Frontal cortex (tissue), 1 donor: ENCODE measurements around the gene TSPAN10. TPM values are rescaled to one million over a fixed set of nuclear protein-coding genes. Genes with fewer than 3 reads are reported as not detected.

ENCODE experiments used
- small RNA-seq: library from RNA; depleted of rRNA; stranded (forward); fragments of <200 nt; gene quantifications from one replicate; pipeline ENCODE3, GENCODE V24; 2014
- total RNA-seq: library from RNA; depleted of rRNA; stranded (reverse); fragments of >200 nt; gene quantifications from one replicate; pipeline ENCODE4 v1.2.3, GENCODE V29; 2014

Gene TSPAN10
- total RNA-seq, 1 donor from 2014 or later = not detected

Small RNA genes within 50 kb of the gene (small RNA-seq; reads per million reads assigned to genes)
- gene MIR6786 = 0.08 reads per million

Other genes with a start within 250 kb of the TSPAN10 start
- gene BAHCC1, start 241.7 kb upstream of the TSPAN10 start, total RNA-seq = 5.7 TPM
- 5,358 TPM for gene ACTG1, start 124.4 kb upstream of the TSPAN10 start, total RNA-seq
- gene FSCN2, start 108.8 kb upstream of the TSPAN10 start, total RNA-seq = 4.9 TPM
- gene FAAP100, start 84.8 kb upstream of the TSPAN10 start, total RNA-seq = 21.6 TPM
- gene NPLOC4, start 84 bp upstream of the TSPAN10 start, total RNA-seq = 39.9 TPM
- gene PDE6G, start 19.3 kb downstream of the TSPAN10 start, total RNA-seq = not detected
- gene OXLD1, start 29.4 kb downstream of the TSPAN10 start, total RNA-seq = 8.2 TPM
- 6.1 TPM for gene CCDC137, start 29.5 kb downstream of the TSPAN10 start, total RNA-seq
- 40.4 TPM for gene ARL16, start 46.6 kb downstream of the TSPAN10 start, total RNA-seq
- gene HGS, start 46.8 kb downstream of the TSPAN10 start, total RNA-seq = 44.4 TPM
- 4.9 TPM for gene MRPL12, start 66.2 kb downstream of the TSPAN10 start, total RNA-seq
- 4.9 TPM for gene SLC25A10, start 75.1 kb downstream of the TSPAN10 start, total RNA-seq
- gene GCGR, start 167.0 kb downstream of the TSPAN10 start, total RNA-seq = not detected
- gene MCRIP1, start 196.1 kb downstream of the TSPAN10 start, total RNA-seq = 86.4 TPM
- not detected for gene PPP1R27, start 197.9 kb downstream of the TSPAN10 start, total RNA-seq
- gene P4HB, start 223.3 kb downstream of the TSPAN10 start, total RNA-seq = 66.0 TPM
- 22.4 TPM for gene ARHGDIA, start 234.1 kb downstream of the TSPAN10 start, total RNA-seq